GM23338 (cell line): ENCODE data around the gene CLCN4. TPM values are rescaled to one million over a fixed set of nuclear protein-coding genes. Genes with fewer than 3 reads are reported as not detected.

Experiments used
- ATAC-seq: fragments of 200-7000 bp; cut with Tn5 transposase; 3 replicates; pipeline ENCODE4 v1.9.1; 2020
- DNase-seq: peaks from one replicate; pipeline ENCODE4 v3.0.0-alpha.2; 2015; ENCODE audit warnings: low spot score
- H2AFZ ChIP-seq: fragments of 200-600 bp; sonication (generic); 2 replicates; pipeline ENCODE4 v1.8.0; 2016; ENCODE audit warnings: antibody characterized with exemption, mild to moderate bottlenecking, moderate library complexity
- H3F3A ChIP-seq: fragments of 200-600 bp; sonication (generic); replicated peaks from 2 replicates; pipeline ENCODE4 v1.8.0; 2017; ENCODE audit warnings: antibody characterized with exemption, mixed run types, low read depth
- H3K27ac ChIP-seq: fragments of 200-600 bp; sonication (generic); 2 replicates; pipeline ENCODE4 v1.6.1; 2016; ENCODE audit warnings: low read depth
- H3K27me3 ChIP-seq: fragments of 200-600 bp; sonication (generic); 2 replicates; pipeline ENCODE4 v1.8.0; 2016; ENCODE audit warnings: mild to moderate bottlenecking, mixed run types, moderate library complexity; ENCODE audit not compliant: insufficient read depth
- H3K36me3 ChIP-seq: fragments of 200-600 bp; sonication (generic); 2 replicates; pipeline ENCODE4 v1.8.0; 2016; ENCODE audit warnings: mild to moderate bottlenecking; ENCODE audit not compliant: insufficient read depth
- H3K4me1 ChIP-seq: fragments of 200-600 bp; sonication (generic); 2 replicates; pipeline ENCODE4 v1.8.0; 2016; ENCODE audit warnings: mild to moderate bottlenecking, moderate library complexity; ENCODE audit not compliant: insufficient read depth
- H3K4me2 ChIP-seq: fragments of 200-600 bp; sonication (generic); 2 replicates; pipeline ENCODE4 v1.7.1; 2017; ENCODE audit warnings: mixed run types
- H3K4me3 ChIP-seq: fragments of 200-600 bp; sonication (generic); 2 replicates; pipeline ENCODE4 v1.6.1; 2016; ENCODE audit warnings: mixed run types
- H3K79me2 ChIP-seq: fragments of 200-600 bp; sonication (generic); replicated peaks from 2 replicates; pipeline ENCODE4 v1.8.0; 2017; ENCODE audit warnings: mild to moderate bottlenecking; ENCODE audit not compliant: insufficient read depth
- H3K9me2 ChIP-seq: fragments of 200-600 bp; sonication (generic); 2 replicates; pipeline ENCODE4 v1.8.0; 2017; ENCODE audit not compliant: insufficient read depth
- H4K20me1 ChIP-seq: fragments of 200-600 bp; sonication (generic); replicated peaks from 2 replicates; pipeline ENCODE4 v1.8.0; 2017; ENCODE audit warnings: mild to moderate bottlenecking; ENCODE audit not compliant: insufficient read depth
- H3K27ac Mint-ChIP-seq: 2 replicates; pipeline ENCODE4 v1.8.0; 2020; ENCODE audit warnings: inconsistent platforms, mild to moderate bottlenecking, moderate library complexity, mixed read lengths
- H3K27me3 Mint-ChIP-seq: 3 replicates; pipeline ENCODE4 v1.8.0; 2022; ENCODE audit warnings: low read depth, mild to moderate bottlenecking, moderate library complexity, mixed read lengths, inconsistent platforms; ENCODE audit not compliant: insufficient read depth, poor library complexity
- H3K36me3 Mint-ChIP-seq: 3 replicates; pipeline ENCODE4 v1.8.0; 2021; ENCODE audit warnings: low read depth, mild to moderate bottlenecking, inconsistent platforms, moderate library complexity, mixed read lengths
- H3K4me1 Mint-ChIP-seq: 3 replicates; pipeline ENCODE4 v1.8.0; 2020; ENCODE audit warnings: mild to moderate bottlenecking, inconsistent platforms, mixed read lengths
- H3K4me3 Mint-ChIP-seq: 3 replicates; pipeline ENCODE4 v1.8.0; 2021; ENCODE audit warnings: moderate library complexity, mild to moderate bottlenecking, inconsistent platforms, mixed read lengths
- H3K9me3 Mint-ChIP-seq: 3 replicates; pipeline ENCODE4 v1.8.0; 2020; ENCODE audit warnings: moderate library complexity, mild to moderate bottlenecking, inconsistent platforms, mixed read lengths
- CREB1 ChIP-seq: fragments of 250-450 bp; sonication (Bioruptor Pico); IDR thresholded peaks from 2 replicates; pipeline ENCODE4 v1.5.0; 2020; ENCODE audit warnings: low read depth, mild to moderate bottlenecking, moderate library complexity
- EZH2 ChIP-seq: fragments of 200-600 bp; sonication (generic); IDR thresholded peaks from one replicate; pipeline ENCODE4 v1.8.0; 2017; ENCODE audit warnings: antibody characterized with exemption, mild to moderate bottlenecking, low read depth; ENCODE audit not compliant: unreplicated experiment
- EZH2phosphoT487 ChIP-seq: fragments of 200-600 bp; sonication (generic); IDR thresholded peaks from one replicate; pipeline ENCODE4 v1.8.1; 2018; ENCODE audit warnings: antibody characterized with exemption; ENCODE audit not compliant: unreplicated experiment
- JUNB ChIP-seq: IDR thresholded peaks from one replicate; pipeline ENCODE4 v1.6.1; 2016; ENCODE audit warnings: antibody characterized with exemption; ENCODE audit not compliant: unreplicated experiment
- NANOG ChIP-seq: IDR thresholded peaks from 2 replicates; pipeline ENCODE4 v1.6.1; 2016; ENCODE audit warnings: antibody characterized with exemption, borderline replicate concordance
- POLR2AphosphoS5 ChIP-seq: IDR thresholded peaks from 2 replicates; pipeline ENCODE4 v1.6.1; 2016; ENCODE audit warnings: antibody characterized with exemption, low read depth
- STAT1 ChIP-seq: IDR thresholded peaks from one replicate; pipeline ENCODE4 v1.6.1; 2016; ENCODE audit warnings: antibody characterized with exemption; ENCODE audit not compliant: unreplicated experiment
- ZNF114 ChIP-seq: fragments of 250-450 bp; sonication (Bioruptor Pico); IDR thresholded peaks from 2 replicates; pipeline ENCODE4 v1.5.0; 2020; ENCODE audit warnings: mild to moderate bottlenecking, moderate library complexity
- ZNF331 ChIP-seq: fragments of 250-450 bp; sonication (Bioruptor Pico); IDR thresholded peaks from 2 replicates; pipeline ENCODE4 v1.5.0; 2020; ENCODE audit warnings: low read depth, mild to moderate bottlenecking, moderate library complexity
- polyA plus RNA-seq: library from polyadenylated mRNA; unstranded; fragments of >200 nt; fragmentation: Nextera tagmentation; extraction: Ambion mirVana; gene quantifications from 2 replicates; pipeline ENCODE4 v1.2.1, GENCODE V29; 2016
- total RNA-seq: library from RNA; depleted of rRNA; stranded (reverse); fragments of >200 nt; shearing (Covaris generic); gene quantifications from 2 replicates; pipeline ENCODE4 v1.2.3, GENCODE V29; 2014
- TF ChIP-seq, protein P1 (sequence below), 2 experiments: fragments of 200-600 bp in 1 of 2; sonication (generic) in 1 of 2; conservative IDR thresholded peaks; 2 replicates each; pipeline versions ENCODE4 v1.5.1 to v1.6.1; 2016 to 2017; ENCODE audit warnings: antibody characterized with exemption in 2 of 2, low read depth in 2 of 2, mild to moderate bottlenecking in 2 of 2, moderate library complexity in 1 of 2
- TF ChIP-seq, protein P2 (sequence below): IDR thresholded peaks from one replicate; pipeline ENCODE4 v1.6.1; 2018; ENCODE audit warnings: antibody characterized with exemption; ENCODE audit not compliant: unreplicated experiment
- TF ChIP-seq, protein P3 (sequence below): fragments of 250-450 bp; sonication (Bioruptor Pico); IDR thresholded peaks from 2 replicates; pipeline ENCODE4 v1.5.0; 2020; ENCODE audit warnings: mild to moderate bottlenecking, moderate library complexity
- TF ChIP-seq, protein P4 (sequence below): IDR thresholded peaks from 2 replicates; pipeline ENCODE4 v1.6.1; 2016; ENCODE audit warnings: antibody characterized with exemption

The CLCN4 gene
- total and polyA plus RNA-seq, 2 experiments from 2014 or later = 1.2 to 4.9 TPM

DNA sequence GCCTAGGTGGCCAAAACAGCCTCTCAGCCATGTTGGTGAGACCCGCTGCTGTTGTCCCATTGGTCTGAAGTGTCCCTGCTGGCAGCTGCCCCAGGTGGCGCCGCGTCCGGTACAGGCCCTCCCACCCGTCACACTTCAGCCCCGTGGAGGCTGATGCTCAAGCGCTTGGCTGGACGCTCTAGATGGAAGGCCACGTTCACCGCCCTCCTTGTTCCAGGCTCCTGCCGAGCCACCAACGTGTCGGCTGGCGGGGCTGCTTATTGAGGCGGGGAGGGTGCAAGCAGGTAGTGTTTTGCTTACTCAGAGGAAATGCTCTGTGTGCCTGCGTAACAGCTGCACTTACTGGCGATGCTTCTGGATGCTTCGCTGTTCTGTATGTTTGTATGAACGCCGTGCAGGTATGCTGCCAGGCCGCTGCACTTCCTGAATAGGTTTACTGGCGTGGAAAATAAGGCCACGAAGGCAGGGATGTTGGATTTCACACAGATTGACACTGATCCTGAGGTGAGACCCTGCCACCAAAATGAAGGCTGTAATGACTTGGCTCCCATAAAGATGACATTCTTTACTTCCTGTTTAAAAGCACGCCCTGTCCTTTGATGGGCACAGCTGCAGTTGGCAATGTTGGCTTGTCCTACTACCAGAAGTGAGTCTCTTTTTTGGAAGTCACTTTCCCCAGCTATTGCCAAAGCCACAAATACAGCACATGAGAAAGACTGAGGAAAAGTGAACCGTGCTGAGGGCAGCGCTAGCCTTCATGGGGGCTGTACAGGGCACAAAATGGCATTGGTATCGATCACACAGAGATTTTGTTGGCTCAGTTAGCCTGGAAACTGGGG lies 21.0 kb upstream of the CLCN4 start:
- H3K27ac ChIP-seq = no peak overlapping the region
- H3K36me3 Mint-ChIP-seq = peaks cover 45% of the 10 kb centered on the region
- no peak overlapping the region for H3K4me3 Mint-ChIP-seq
- H3K79me2 ChIP-seq = no peaks in the 10 kb centered on the region
- peaks cover 10% of the 10 kb centered on the region for H3K4me1 Mint-ChIP-seq
- TF ChIP-seq, protein P1, sequence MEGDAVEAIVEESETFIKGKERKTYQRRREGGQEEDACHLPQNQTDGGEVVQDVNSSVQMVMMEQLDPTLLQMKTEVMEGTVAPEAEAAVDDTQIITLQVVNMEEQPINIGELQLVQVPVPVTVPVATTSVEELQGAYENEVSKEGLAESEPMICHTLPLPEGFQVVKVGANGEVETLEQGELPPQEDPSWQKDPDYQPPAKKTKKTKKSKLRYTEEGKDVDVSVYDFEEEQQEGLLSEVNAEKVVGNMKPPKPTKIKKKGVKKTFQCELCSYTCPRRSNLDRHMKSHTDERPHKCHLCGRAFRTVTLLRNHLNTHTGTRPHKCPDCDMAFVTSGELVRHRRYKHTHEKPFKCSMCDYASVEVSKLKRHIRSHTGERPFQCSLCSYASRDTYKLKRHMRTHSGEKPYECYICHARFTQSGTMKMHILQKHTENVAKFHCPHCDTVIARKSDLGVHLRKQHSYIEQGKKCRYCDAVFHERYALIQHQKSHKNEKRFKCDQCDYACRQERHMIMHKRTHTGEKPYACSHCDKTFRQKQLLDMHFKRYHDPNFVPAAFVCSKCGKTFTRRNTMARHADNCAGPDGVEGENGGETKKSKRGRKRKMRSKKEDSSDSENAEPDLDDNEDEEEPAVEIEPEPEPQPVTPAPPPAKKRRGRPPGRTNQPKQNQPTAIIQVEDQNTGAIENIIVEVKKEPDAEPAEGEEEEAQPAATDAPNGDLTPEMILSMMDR (conservative IDR thresholded peaks at IDR 0.05; ENCODE audit: low read depth in 2 of 2) = no peak
- TF ChIP-seq EZH2 = no peak
- no peak for TF ChIP-seq NANOG
- TF ChIP-seq POLR2AphosphoS5 = no peak
- TF ChIP-seq ZNF331 (CRISPR knock-in tag) = no peak
- TF ChIP-seq ZNF114 (CRISPR knock-in tag) = no peak
- TF ChIP-seq JUNB = no peak
- no peak for TF ChIP-seq STAT1
- TF ChIP-seq, protein P2, sequence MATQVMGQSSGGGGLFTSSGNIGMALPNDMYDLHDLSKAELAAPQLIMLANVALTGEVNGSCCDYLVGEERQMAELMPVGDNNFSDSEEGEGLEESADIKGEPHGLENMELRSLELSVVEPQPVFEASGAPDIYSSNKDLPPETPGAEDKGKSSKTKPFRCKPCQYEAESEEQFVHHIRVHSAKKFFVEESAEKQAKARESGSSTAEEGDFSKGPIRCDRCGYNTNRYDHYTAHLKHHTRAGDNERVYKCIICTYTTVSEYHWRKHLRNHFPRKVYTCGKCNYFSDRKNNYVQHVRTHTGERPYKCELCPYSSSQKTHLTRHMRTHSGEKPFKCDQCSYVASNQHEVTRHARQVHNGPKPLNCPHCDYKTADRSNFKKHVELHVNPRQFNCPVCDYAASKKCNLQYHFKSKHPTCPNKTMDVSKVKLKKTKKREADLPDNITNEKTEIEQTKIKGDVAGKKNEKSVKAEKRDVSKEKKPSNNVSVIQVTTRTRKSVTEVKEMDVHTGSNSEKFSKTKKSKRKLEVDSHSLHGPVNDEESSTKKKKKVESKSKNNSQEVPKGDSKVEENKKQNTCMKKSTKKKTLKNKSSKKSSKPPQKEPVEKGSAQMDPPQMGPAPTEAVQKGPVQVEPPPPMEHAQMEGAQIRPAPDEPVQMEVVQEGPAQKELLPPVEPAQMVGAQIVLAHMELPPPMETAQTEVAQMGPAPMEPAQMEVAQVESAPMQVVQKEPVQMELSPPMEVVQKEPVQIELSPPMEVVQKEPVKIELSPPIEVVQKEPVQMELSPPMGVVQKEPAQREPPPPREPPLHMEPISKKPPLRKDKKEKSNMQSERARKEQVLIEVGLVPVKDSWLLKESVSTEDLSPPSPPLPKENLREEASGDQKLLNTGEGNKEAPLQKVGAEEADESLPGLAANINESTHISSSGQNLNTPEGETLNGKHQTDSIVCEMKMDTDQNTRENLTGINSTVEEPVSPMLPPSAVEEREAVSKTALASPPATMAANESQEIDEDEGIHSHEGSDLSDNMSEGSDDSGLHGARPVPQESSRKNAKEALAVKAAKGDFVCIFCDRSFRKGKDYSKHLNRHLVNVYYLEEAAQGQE = no peak
- TF ChIP-seq, protein P3, sequence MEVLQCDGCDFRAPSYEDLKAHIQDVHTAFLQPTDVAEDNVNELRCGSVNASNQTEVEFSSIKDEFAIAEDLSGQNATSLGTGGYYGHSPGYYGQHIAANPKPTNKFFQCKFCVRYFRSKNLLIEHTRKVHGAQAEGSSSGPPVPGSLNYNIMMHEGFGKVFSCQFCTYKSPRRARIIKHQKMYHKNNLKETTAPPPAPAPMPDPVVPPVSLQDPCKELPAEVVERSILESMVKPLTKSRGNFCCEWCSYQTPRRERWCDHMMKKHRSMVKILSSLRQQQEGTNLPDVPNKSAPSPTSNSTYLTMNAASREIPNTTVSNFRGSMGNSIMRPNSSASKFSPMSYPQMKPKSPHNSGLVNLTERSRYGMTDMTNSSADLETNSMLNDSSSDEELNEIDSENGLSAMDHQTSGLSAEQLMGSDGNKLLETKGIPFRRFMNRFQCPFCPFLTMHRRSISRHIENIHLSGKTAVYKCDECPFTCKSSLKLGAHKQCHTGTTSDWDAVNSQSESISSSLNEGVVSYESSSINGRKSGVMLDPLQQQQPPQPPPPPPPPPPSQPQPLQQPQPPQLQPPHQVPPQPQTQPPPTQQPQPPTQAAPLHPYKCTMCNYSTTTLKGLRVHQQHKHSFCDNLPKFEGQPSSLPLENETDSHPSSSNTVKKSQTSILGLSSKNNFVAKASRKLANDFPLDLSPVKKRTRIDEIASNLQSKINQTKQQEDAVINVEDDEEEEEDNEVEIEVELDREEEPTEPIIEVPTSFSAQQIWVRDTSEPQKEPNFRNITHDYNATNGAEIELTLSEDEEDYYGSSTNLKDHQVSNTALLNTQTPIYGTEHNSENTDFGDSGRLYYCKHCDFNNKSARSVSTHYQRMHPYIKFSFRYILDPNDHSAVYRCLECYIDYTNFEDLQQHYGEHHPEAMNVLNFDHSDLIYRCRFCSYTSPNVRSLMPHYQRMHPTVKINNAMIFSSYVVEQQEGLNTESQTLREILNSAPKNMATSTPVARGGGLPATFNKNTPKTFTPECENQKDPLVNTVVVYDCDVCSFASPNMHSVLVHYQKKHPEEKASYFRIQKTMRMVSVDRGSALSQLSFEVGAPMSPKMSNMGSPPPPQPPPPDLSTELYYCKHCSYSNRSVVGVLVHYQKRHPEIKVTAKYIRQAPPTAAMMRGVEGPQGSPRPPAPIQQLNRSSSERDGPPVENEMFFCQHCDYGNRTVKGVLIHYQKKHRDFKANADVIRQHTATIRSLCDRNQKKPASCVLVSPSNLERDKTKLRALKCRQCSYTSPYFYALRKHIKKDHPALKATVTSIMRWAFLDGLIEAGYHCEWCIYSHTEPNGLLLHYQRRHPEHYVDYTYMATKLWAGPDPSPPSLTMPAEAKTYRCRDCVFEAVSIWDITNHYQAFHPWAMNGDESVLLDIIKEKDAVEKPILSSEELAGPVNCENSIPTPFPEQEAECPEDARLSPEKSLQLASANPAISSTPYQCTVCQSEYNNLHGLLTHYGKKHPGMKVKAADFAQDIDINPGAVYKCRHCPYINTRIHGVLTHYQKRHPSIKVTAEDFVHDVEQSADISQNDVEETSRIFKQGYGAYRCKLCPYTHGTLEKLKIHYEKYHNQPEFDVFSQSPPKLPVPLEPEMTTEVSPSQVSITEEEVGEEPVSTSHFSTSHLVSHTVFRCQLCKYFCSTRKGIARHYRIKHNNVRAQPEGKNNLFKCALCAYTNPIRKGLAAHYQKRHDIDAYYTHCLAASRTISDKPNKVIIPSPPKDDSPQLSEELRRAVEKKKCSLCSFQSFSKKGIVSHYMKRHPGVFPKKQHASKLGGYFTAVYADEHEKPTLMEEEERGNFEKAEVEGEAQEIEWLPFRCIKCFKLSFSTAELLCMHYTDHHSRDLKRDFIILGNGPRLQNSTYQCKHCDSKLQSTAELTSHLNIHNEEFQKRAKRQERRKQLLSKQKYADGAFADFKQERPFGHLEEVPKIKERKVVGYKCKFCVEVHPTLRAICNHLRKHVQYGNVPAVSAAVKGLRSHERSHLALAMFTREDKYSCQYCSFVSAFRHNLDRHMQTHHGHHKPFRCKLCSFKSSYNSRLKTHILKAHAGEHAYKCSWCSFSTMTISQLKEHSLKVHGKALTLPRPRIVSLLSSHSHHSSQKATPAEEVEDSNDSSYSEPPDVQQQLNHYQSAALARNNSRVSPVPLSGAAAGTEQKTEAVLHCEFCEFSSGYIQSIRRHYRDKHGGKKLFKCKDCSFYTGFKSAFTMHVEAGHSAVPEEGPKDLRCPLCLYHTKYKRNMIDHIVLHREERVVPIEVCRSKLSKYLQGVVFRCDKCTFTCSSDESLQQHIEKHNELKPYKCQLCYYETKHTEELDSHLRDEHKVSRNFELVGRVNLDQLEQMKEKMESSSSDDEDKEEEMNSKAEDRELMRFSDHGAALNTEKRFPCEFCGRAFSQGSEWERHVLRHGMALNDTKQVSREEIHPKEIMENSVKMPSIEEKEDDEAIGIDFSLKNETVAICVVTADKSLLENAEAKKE = no peak
- TF ChIP-seq EZH2phosphoT487 = no peak
- TF ChIP-seq, protein P4, sequence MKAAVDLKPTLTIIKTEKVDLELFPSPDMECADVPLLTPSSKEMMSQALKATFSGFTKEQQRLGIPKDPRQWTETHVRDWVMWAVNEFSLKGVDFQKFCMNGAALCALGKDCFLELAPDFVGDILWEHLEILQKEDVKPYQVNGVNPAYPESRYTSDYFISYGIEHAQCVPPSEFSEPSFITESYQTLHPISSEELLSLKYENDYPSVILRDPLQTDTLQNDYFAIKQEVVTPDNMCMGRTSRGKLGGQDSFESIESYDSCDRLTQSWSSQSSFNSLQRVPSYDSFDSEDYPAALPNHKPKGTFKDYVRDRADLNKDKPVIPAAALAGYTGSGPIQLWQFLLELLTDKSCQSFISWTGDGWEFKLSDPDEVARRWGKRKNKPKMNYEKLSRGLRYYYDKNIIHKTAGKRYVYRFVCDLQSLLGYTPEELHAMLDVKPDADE = no peak
- no peak for TF ChIP-seq CREB1 (CRISPR knock-in tag)
- no peak overlapping the region for H3K27ac Mint-ChIP-seq
- no peak overlapping the region for H2AFZ ChIP-seq
- H3K27me3 Mint-ChIP-seq = peaks cover 3% of the 10 kb centered on the region
- no peaks in the 10 kb centered on the region for H3K9me3 Mint-ChIP-seq
- no peak for DNase-seq
- H3K9me2 ChIP-seq = no peaks in the 10 kb centered on the region
- no peaks in the 10 kb centered on the region for H3F3A ChIP-seq
- H3K4me3 ChIP-seq = no peak overlapping the region
- peaks cover 12% of the 10 kb centered on the region; the same call in 1 of the 2 replicates for H3K4me1 ChIP-seq
- no peaks in the 10 kb centered on the region for H3K27me3 ChIP-seq
- no peak for ATAC-seq
- H4K20me1 ChIP-seq = no peaks in the 10 kb centered on the region
- no peak overlapping the region for H3K4me2 ChIP-seq
- H3K36me3 ChIP-seq = no peaks in the 10 kb centered on the region
